NCI-H2171 (cell line): ENCODE results near the gene PDE5A.
"Not testable (repeated sequence)": the region's sequence is repeated elsewhere in the genome, so short reads cannot be mapped to it uniquely, and the experiment has no call there.

Experiments used
- DNase-seq: peaks from one replicate; lab custom pipeline; 2025; lab: John Stamatoyannopoulos, UW

Gene PDE5A

DNA sequence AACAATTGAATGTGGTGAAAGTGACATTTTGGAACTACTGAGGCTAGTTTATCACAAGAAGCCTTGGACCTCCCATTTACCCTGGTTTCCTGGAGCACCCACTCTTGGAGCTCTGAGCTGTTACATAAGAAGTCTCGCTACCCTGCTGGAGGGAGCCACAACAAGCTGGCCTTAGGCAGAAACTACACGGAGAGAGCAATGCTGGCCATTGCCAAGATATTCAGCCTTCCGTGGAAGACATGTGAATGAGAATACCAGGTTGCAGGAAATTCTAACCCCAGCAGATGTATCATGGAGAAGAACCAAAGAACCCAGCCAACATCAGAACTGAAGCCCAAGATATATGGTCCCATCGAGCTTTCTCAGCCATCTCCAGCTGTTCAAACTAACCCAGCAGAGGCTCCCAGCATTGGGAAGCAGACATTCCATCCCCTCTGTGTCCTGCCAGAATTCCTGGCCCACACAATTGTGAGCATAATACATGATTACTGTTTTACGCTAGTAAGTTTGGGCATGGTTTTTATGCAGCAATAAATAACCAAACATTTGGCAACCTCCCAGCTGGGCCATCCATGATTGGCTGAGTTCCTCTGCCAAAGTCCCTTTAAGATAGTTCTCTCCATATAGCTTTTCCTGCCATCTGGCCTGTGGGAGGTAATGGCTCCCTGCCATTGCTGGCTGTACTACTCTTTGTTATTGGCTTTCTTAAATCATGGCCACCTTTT is 17.9 kb upstream of the PDE5A start:
- peak; percentile 40 for DNase-seq

- no peak for DNase-seq
Measured at GRCh38 chr4:119643306-119644042, 14.9 kb upstream of the PDE5A start.

DNA sequence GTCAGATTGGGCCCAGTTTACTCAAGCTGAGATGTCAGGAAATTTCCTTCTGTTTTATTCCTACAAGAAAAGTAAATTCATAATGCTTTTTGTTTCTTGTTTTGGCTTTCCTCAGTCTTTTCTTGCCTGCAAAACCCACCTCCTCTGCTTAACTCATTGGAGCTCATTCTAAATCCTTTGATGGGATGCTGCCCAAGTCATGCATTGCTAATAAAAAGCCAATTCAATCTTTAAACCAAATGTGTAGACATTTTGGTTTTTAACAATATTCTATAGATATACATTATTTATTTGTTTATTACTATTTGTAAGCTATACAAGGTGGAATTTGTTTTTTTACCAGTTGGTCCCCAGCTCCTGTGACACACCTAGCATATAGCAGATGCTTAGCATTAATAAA is 13.2 kb upstream of the PDE5A start:
- no peak for DNase-seq

DNA sequence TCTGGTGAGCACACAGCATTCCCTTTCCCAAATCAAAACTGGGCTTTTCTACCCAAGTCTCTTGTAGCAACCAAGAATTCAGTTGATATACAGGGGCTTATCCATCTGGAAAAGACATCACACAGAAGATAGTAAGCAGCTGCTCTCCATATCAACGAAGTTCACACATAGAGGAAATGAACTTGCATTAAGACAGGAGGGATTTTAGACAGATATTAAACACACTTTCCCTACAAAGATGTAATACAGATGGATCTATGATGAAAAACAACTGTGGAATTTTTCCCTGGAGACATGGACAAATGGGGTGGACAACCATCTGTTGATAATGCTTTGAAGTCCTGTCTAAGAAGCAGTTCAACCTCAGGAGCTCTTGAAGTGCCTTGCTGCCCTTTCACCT is 9.8 kb upstream of the PDE5A start:
- no peak for DNase-seq

GRCh38 chr4:119636851-119637250 is 8.2 kb upstream of the PDE5A start:
- DNase-seq = not testable (repeated sequence)

GRCh38 chr4:119632216-119632615 is 3.6 kb upstream of the PDE5A start:
- no peak for DNase-seq

GRCh38 chr4:119629142-119629471 is 503 bp upstream of the PDE5A start:
- DNase-seq = no peak

- DNase-seq = peak; percentile 39
Measured at GRCh38 chr4:119627267-119628255, 1.0 kb downstream of the PDE5A start.

- DNase-seq = no peak
Measured at GRCh38 chr4:119626943-119627266, 1.7 kb downstream of the PDE5A start.

- DNase-seq = no peak
Measured at GRCh38 chr4:119626420-119626819, 2.2 kb downstream of the PDE5A start.

DNA sequence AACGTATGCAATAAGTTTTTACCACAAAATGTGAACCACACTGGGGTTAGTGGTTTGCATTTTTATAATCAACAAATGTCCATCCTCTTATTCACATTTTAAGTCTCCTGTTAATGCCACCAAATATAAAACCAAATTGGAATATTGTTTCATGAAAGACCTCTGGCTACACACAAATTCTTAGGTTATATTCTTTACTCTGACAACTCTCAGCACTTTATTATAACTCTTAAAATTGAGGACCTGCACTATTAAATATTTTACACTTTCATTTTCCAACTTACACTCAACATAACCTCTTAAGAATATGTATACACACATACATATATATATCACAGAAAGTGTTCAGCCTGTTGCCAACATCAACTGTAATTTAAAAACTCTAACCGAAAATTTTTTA is 2.8 kb downstream of the PDE5A start:
- no peak for DNase-seq

DNA sequence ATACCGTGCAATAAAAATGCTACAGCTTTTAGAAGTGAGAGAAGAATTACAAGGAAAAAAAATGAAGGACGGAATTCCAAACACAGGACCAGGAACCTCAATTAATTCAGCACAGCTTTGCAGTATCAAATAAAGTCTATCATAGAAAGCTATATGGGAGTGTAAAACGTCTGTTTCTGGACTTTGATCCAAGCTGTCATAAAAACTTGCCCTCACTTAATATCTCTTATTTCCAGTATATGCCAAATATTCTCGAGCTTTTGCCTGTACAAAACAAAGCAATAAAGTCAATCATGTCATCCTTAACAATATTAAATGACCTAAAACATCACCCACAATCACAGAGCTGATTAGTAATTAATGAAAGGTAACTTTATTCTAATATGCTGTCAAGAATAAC is 4.2 kb downstream of the PDE5A start:
- DNase-seq = no peak

DNA sequence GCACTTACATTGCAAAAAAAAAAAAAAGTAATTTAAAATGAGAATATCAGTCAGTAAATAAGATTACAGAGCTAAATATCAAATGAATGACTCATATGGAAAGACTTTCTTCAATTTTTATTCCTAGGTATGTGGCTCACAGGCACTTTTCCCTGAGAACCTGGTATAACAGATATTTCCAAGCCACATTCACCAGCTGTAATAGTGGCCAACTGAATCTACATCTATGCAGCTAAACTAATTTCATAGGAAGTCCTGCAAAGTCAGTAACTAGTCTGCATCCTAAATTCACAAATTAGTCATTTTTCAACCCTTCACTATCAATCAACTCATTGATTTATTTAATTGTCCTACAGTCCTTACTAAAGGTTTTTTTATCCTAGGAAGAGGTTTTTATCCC is 5.6 kb downstream of the PDE5A start:
- no peak for DNase-seq

DNA sequence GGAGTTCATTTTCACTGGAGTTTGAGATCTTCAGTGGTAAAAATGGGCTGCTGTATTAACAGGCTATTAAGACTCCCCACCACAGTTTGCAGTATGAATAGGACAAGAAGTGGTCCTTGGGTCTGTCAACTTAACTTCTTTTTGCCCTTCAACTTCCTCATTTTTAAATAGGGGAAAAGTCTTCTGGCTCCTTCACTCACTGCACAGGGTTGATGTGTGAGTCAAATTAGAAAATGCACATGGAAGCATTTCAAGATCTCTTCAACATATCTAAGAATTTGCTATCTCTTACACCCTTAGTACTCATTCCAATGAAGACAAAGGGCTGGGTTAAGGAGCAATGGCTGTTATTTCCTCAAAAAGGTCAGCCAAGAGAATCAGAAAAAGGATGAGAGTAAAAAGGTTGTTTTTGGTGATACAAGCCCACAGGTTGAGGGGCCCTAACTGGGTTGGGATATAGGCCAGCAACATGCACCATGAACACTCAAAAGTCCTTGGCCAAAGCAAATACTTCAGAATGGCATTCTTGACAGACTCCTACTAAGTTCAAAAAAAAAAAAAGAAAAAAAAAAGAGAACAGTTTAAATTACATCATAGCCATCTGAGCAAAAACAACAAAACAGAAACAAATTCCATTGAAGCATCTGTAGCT is 13.4 kb downstream of the PDE5A start:
- DNase-seq = no peak

- no peak for DNase-seq
Measured at GRCh38 chr4:119604266-119604665, 24.3 kb downstream of the PDE5A start.

DNA sequence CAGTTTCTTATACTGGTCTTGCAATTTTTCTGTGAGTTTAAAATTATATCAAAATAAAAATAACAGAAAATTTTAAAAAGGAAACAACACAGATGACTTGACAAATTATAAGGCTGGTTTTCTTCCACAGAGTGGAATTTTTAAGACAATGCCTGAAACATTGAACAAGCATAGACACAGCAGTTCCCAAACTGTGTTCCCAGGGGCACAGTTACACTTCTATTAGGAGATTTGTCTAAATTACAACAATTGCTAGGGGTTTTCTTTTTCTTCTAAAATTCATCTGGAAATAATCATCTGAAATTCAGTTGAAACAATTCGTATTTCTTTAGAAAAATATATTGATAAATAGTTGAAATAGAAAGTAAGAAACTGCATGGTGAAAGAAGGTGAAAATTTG is 26.2 kb downstream of the PDE5A start:
- no peak for DNase-seq

- DNase-seq = no peak
Measured at GRCh38 chr4:119598521-119598920, 30.1 kb downstream of the PDE5A start.

- DNase-seq = no peak
Measured at GRCh38 chr4:119597377-119597776, 31.2 kb downstream of the PDE5A start.

- DNase-seq = no peak
Measured at GRCh38 chr4:119593698-119594097, 34.9 kb downstream of the PDE5A start.

- no peak for DNase-seq
Measured at GRCh38 chr4:119592830-119593229, 35.8 kb downstream of the PDE5A start.

- DNase-seq = no peak
Measured at GRCh38 chr4:119589165-119589564, 39.4 kb downstream of the PDE5A start.

GRCh38 chr4:119587796-119588195 is 40.8 kb downstream of the PDE5A start:
- DNase-seq = no peak
